ENCODE measurements around the gene CDK3. TPM values are rescaled to one million over a fixed set of nuclear protein-coding genes. Genes with fewer than 3 reads are reported as not detected.

CDK3 gene
- total RNA-seq, 2 experiments from 2014 or later = 7.3 to 12.8 TPM

DNA sequence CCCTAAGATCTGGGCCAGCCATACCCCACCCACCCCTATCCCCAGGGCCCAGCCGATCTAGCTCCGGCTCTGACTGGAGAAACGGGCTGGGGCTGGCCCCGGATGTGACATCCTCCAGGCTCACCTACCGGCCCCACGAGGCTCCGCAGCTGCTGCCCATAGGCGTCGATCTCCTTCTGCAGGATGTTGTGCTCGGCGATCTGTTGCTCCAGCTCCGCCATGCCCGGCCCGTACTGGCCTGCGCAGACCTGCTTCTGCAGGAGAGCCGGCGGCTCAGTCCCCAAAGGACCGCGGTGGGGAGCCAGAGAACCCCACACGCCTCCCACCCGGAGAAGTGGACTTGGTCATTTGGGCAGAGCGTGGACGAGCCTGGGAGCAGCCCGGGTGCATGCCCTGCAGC lies 21.6 kb downstream of the CDK3 start:
- H3K4me1 ChIP-seq (ENCODE audit: insufficient read depth, low read length, poor library complexity, severe bottlenecking) = peaks cover 31% of the 10 kb centered on the region
- POLR2A ChIA-PET = interaction anchor here (0.6 kb wide), 1 partner anchor 107 kb away, joined by 4 read pairs; no protein-coding TSS in a partner anchor
- no peak overlapping the region for H3K27ac ChIP-seq (ENCODE audit: low read depth, low read length, poor library complexity, severe bottlenecking)
- intact Hi-C loops (cut with micrococcal nuclease; ENCODE audit: unreplicated experiment) = no loop called here
- H3K36me3 ChIP-seq (ENCODE audit: insufficient read depth, low read length) = no peaks in the 10 kb centered on the region
- DNase-seq (ENCODE audit: low spot score) = no peak
- no peaks in the 10 kb centered on the region for H3K79me2 ChIP-seq (ENCODE audit: insufficient read depth, low read depth, low read length)
- CTCF ChIA-PET (ENCODE audit: unreplicated experiment) = no interaction called here
- no TSS peak for BruUV-seq (replicated peaks)
- no peak for TF ChIP-seq EZH2phosphoT487 (IDR thresholded peaks at IDR 0.05; ENCODE audit: borderline replicate concordance, low read depth, low read length)
- TF ChIP-seq, protein P1, sequence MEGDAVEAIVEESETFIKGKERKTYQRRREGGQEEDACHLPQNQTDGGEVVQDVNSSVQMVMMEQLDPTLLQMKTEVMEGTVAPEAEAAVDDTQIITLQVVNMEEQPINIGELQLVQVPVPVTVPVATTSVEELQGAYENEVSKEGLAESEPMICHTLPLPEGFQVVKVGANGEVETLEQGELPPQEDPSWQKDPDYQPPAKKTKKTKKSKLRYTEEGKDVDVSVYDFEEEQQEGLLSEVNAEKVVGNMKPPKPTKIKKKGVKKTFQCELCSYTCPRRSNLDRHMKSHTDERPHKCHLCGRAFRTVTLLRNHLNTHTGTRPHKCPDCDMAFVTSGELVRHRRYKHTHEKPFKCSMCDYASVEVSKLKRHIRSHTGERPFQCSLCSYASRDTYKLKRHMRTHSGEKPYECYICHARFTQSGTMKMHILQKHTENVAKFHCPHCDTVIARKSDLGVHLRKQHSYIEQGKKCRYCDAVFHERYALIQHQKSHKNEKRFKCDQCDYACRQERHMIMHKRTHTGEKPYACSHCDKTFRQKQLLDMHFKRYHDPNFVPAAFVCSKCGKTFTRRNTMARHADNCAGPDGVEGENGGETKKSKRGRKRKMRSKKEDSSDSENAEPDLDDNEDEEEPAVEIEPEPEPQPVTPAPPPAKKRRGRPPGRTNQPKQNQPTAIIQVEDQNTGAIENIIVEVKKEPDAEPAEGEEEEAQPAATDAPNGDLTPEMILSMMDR (conservative IDR thresholded peaks at IDR 0.05; ENCODE audit: low read length) = no peak
- H3K9me3 ChIP-seq (ENCODE audit: low read length) = no peaks in the 10 kb centered on the region
- no peak overlapping the region for H3K4me3 ChIP-seq (ENCODE audit: low read depth, low read length, poor library complexity, severe bottlenecking)
- H2AFZ ChIP-seq (ENCODE audit: low read length) = no peak overlapping the region
- H4K20me1 ChIP-seq (ENCODE audit: insufficient read depth, low read length) = no peaks in the 10 kb centered on the region
- no peak overlapping the region for H3K4me2 ChIP-seq (ENCODE audit: low read length)
- H3K9me2 ChIP-seq (ENCODE audit: insufficient read depth, low read length) = no peaks in the 10 kb centered on the region

DNA sequence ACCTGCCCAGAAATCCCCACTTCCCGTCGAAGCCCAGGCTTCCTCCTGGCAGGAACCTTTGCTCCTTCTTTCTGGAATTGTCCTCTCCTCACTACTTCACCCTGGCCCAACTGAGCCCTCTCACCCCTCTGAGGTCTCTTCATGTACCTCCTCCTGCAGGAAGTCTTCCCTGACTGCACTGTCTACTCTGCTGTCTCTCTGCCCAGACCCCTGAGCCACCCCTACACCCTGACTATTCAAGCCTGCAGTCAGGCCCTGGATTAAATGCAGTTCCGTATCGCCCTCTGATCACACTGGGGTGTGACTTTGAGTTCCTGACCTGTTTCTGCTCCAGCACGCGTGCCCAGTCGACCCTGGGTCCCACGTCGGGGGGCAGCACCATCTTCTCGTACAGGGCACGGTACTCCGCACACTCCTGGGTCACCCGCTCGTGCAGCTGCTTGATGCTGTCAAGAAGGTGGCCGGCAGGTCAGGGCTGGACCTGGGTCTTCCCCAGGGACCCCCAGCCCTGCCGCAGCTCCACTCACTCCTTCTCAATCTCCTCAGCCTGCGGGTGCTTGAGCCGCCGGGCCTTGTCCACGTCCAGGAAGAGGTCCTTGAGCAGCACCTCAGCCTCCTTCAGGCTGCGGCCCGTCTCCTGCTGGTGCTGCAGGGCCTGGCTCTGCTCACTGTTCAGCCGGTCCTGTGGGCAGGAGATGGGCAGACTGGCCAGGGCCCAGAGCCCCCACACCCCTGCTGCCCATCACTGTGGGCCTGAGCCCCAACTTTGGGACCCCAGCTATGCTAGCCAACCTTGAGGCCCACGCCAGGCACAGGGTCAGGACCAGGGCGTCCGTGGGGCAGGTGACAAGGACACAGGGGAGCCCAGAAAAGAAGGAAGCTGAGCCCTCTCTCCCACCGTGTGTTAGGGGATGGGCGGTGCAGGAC lies 22.6 kb downstream of the CDK3 start:
- DNase-seq (ENCODE audit: low spot score) = no peak
- H4K20me1 ChIP-seq (ENCODE audit: insufficient read depth, low read length) = no peaks in the 10 kb centered on the region
- H3K79me2 ChIP-seq (ENCODE audit: insufficient read depth, low read depth, low read length) = no peaks in the 10 kb centered on the region
- intact Hi-C loops (cut with micrococcal nuclease; ENCODE audit: unreplicated experiment) = no loop called here
- H3K4me2 ChIP-seq (ENCODE audit: low read length) = no peak overlapping the region
- no TSS peak for BruUV-seq (replicated peaks)
- no peak for TF ChIP-seq EZH2phosphoT487 (IDR thresholded peaks at IDR 0.05; ENCODE audit: borderline replicate concordance, low read depth, low read length)
- TF ChIP-seq, protein P1 (conservative IDR thresholded peaks at IDR 0.05; ENCODE audit: low read length) = no peak
- peaks cover 31% of the 10 kb centered on the region for H3K4me1 ChIP-seq (ENCODE audit: insufficient read depth, low read length, poor library complexity, severe bottlenecking)
- H3K9me2 ChIP-seq (ENCODE audit: insufficient read depth, low read length) = no peaks in the 10 kb centered on the region
- no peak overlapping the region for H3K27ac ChIP-seq (ENCODE audit: low read depth, low read length, poor library complexity, severe bottlenecking)
- H2AFZ ChIP-seq (ENCODE audit: low read length) = no peak overlapping the region
- no peaks in the 10 kb centered on the region for H3K9me3 ChIP-seq (ENCODE audit: low read length)
- no peak overlapping the region for H3K4me3 ChIP-seq (ENCODE audit: low read depth, low read length, poor library complexity, severe bottlenecking)
- CTCF ChIA-PET (ENCODE audit: unreplicated experiment) = no interaction called here
- POLR2A ChIA-PET = no interaction called here
- no peaks in the 10 kb centered on the region for H3K36me3 ChIP-seq (ENCODE audit: insufficient read depth, low read length)

- intact Hi-C loops (cut with micrococcal nuclease; ENCODE audit: unreplicated experiment) = no loop called here
- H3K79me2 ChIP-seq (ENCODE audit: insufficient read depth, low read depth, low read length) = no peaks in the 10 kb centered on the region
- no peak overlapping the region for H3K27ac ChIP-seq (ENCODE audit: low read depth, low read length, poor library complexity, severe bottlenecking)
- no peak for DNase-seq (ENCODE audit: low spot score)
- no peaks in the 10 kb centered on the region for H3K9me3 ChIP-seq (ENCODE audit: low read length)
- POLR2A ChIA-PET = no interaction called here
- CTCF ChIA-PET (ENCODE audit: unreplicated experiment) = interaction anchor here (0.7 kb wide), 1 partner anchor 361 kb away, joined by 3 read pairs; the partner anchor contains the start of gene SPHK1
- H2AFZ ChIP-seq (ENCODE audit: low read length) = no peak overlapping the region
- no TSS peak for BruUV-seq (replicated peaks)
- H3K4me3 ChIP-seq (ENCODE audit: low read depth, low read length, poor library complexity, severe bottlenecking) = no peak overlapping the region
- peaks cover 37% of the 10 kb centered on the region for H3K4me1 ChIP-seq (ENCODE audit: insufficient read depth, low read length, poor library complexity, severe bottlenecking)
- no peaks in the 10 kb centered on the region for H3K9me2 ChIP-seq (ENCODE audit: insufficient read depth, low read length)
- no peak overlapping the region for H3K4me2 ChIP-seq (ENCODE audit: low read length)
- no peaks in the 10 kb centered on the region for H4K20me1 ChIP-seq (ENCODE audit: insufficient read depth, low read length)
- TF ChIP-seq, protein P1 (conservative IDR thresholded peaks at IDR 0.05; ENCODE audit: low read length) = no peak
- no peak for TF ChIP-seq EZH2phosphoT487 (IDR thresholded peaks at IDR 0.05; ENCODE audit: borderline replicate concordance, low read depth, low read length)
- no peaks in the 10 kb centered on the region for H3K36me3 ChIP-seq (ENCODE audit: insufficient read depth, low read length)
These were observed 23.2 kb downstream of the CDK3 start for GRCh38 chr17:76023900-76024237.
